Loucy (cell line): ENCODE data around the gene TTBK1.

ENCODE experiments used
- EZH2phosphoT487 ChIP-seq: fragments of 200-600 bp; IDR thresholded peaks from 2 replicates; pipeline ENCODE4 v1.6.1; 2018; ENCODE audit warnings: antibody characterized with exemption, mild to moderate bottlenecking, moderate library complexity, borderline replicate concordance
- TF ChIP-seq, protein P1 (sequence below): fragments of 200-600 bp; sonication (generic); conservative IDR thresholded peaks from 2 replicates; pipeline ENCODE4 v1.5.1; 2014; ENCODE audit warnings: mild to moderate bottlenecking, antibody characterized with exemption, low read length

GRCh38 chr6:43283514-43283901, 40.2 kb downstream of the TTBK1 start:
- TF ChIP-seq, protein P1, sequence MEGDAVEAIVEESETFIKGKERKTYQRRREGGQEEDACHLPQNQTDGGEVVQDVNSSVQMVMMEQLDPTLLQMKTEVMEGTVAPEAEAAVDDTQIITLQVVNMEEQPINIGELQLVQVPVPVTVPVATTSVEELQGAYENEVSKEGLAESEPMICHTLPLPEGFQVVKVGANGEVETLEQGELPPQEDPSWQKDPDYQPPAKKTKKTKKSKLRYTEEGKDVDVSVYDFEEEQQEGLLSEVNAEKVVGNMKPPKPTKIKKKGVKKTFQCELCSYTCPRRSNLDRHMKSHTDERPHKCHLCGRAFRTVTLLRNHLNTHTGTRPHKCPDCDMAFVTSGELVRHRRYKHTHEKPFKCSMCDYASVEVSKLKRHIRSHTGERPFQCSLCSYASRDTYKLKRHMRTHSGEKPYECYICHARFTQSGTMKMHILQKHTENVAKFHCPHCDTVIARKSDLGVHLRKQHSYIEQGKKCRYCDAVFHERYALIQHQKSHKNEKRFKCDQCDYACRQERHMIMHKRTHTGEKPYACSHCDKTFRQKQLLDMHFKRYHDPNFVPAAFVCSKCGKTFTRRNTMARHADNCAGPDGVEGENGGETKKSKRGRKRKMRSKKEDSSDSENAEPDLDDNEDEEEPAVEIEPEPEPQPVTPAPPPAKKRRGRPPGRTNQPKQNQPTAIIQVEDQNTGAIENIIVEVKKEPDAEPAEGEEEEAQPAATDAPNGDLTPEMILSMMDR: no peak
- no peak for TF ChIP-seq EZH2phosphoT487
